Muscle layer of duodenum (tissue), 2 donors: Measurements from ENCODE around the gene KLHL22.

ENCODE experiments used
- H3K27ac ChIP-seq: one replicate; pipeline ENCODE4 v1.7.0; 2013; ENCODE audit warnings: mild to moderate bottlenecking, low read length
- H3K27me3 ChIP-seq: one replicate; pipeline ENCODE4 v1.7.0; 2013; ENCODE audit warnings: low read depth, mild to moderate bottlenecking, control low read depth, low read length
- H3K36me3 ChIP-seq, 2 donors: one replicate each; pipeline ENCODE4 v1.7.0; 2013; ENCODE audit warnings: low read length in 2 of 2, control low read depth in 1 of 2, mild to moderate bottlenecking in 1 of 2; ENCODE audit not compliant: insufficient read depth in 2 of 2, control insufficient read depth in 1 of 2
- H3K4me1 ChIP-seq, 2 donors: one replicate each; pipeline ENCODE4 v1.7.0; 2013; ENCODE audit warnings: low read length in 2 of 2, mild to moderate bottlenecking in 2 of 2, control low read depth in 1 of 2, moderate library complexity in 1 of 2; ENCODE audit not compliant: insufficient read depth in 2 of 2, control insufficient read depth in 1 of 2
- H3K4me3 ChIP-seq, 2 donors: one replicate each; pipeline ENCODE4 v1.7.0; 2013; ENCODE audit warnings: low read length in 2 of 2, low read depth in 1 of 2, mild to moderate bottlenecking in 1 of 2
- H3K9me3 ChIP-seq, 2 donors: one replicate each; pipeline ENCODE4 v1.7.0; 2013; ENCODE audit warnings: low read length in 2 of 2, control low read depth in 1 of 2, mild to moderate bottlenecking in 1 of 2; ENCODE audit not compliant: control insufficient read depth in 1 of 2
- donor health status: healthy.

The KLHL22 gene

GRCh38 chr22:20427104-20427944 lies 68.3 kb downstream of the KLHL22 start:
- Histone ChIP-seq H3K9me3 (no peaks in the 10 kb centered on the region), H3K4me1 (peaks cover 0 to 38% of the 10 kb centered on the region in 2 donors), H3K4me3 (no peak overlapping the region), H3K36me3 (peaks cover 6 to 17% of the 10 kb centered on the region in 2 donors), H3K27ac (no peak overlapping the region), H3K27me3 (peaks cover 5% of the 10 kb centered on the region)

DNA sequence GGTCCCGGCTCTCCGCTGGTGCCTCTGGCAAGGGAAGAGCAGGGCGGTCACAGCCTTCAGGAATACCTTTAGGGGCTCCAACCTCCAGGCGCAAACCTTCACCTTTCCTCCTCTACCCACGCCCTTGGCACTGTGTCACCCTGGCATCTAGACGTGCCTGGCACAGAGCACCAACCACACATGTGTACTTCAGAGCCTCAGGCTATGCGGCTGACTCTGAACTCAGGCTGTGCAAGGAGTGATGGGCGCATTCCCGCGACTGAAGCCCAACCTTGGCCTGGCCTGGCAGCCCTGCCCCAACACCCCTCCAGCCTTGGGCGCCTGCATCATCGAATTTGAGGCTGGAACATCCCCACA lies 69.4 kb downstream of the KLHL22 start:
- H3K4me1 ChIP-seq, result peaks cover 0 to 35% of the 10 kb centered on the region in 2 donors
- peaks cover 6 to 17% of the 10 kb centered on the region in 2 donors for H3K36me3 ChIP-seq
- no peaks in the 10 kb centered on the region for H3K27me3 ChIP-seq
- H3K9me3 ChIP-seq, result no peaks in the 10 kb centered on the region
- no peak overlapping the region for H3K27ac ChIP-seq
- no peak overlapping the region for H3K4me3 ChIP-seq

DNA sequence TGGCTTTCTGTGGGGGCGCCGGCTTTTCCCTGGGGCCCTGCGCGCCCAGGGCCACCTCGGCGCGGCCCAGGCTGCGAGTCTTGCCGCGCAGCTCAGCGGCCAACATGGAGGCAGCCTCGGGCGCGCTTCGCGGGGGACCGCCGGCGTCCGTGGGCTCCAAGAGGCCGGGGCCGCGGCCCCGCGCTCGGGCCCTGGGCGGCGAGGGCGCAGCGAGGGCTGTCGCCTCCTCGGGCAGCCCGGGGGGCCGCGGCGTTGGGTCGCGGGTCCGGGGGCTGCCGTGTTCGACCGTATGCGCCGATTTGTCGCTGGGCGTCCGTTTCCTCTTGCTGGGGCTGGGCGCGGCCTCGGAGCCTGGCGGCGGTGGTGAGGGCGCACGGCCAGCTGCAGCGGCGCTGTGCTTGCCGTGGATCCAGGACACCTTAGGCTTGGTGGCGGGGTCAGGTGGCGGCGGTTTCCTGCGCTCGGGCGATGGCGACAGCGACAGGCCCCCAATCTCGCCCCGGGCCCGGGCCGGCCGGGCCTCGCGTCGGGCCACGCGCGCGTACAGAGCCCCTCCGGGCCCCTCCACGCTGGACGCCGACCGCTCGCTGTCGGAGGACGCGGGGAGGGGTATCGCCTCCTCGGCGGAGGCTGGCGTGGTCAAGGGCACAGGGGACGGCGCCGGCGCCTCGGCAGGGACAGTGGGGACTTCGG lies 69.9 kb downstream of the KLHL22 start:
- Histone ChIP-seq H3K4me3 (no peak overlapping the region), H3K27ac (no peak overlapping the region), H3K27me3 (no peaks in the 10 kb centered on the region), H3K36me3 (peaks cover 6 to 17% of the 10 kb centered on the region in 2 donors), H3K9me3 (no peaks in the 10 kb centered on the region), H3K4me1 (peaks cover 0 to 30% of the 10 kb centered on the region in 2 donors)

DNA sequence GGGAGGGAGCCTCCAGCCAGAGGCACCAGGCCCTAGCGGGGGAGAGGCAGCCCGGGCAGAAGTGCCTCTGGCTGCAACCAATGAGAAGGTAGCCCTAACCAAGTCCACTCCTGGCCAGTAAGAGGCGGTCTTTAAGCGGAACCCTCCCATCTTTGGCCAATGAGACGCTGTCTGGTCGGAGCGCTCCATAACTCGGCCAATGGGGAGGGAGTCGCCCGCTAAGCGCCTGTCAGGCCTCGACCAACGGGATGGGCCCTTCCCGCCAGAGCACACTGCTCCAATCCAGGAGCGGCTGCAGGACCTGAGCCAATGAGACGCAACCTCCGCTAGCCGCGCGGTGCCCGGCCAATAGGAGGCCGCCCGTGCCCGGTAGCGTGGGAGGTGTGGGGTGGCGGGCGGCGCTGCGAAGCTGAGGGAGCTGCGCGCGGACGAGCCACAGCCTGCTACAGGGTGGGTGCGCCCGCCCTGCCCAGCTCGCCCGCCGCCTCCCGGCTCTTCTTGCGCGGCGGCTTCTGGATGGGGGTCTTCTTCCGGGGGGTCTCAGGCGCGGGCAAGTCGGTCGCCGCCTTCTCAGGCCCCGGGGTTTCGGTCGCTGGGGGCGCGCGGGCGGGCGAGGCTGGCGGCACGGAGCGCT lies 70.5 kb downstream of the KLHL22 start:
- Histone ChIP-seq H3K27ac (no peak overlapping the region), H3K4me1 (peaks cover 0 to 23% of the 10 kb centered on the region in 2 donors), H3K9me3 (no peaks in the 10 kb centered on the region), H3K27me3 (no peaks in the 10 kb centered on the region), H3K4me3 (no peak overlapping the region), H3K36me3 (peaks cover 6 to 17% of the 10 kb centered on the region in 2 donors)

GRCh38 chr22:20424568-20424931 lies 71.0 kb downstream of the KLHL22 start:
- H3K27me3 ChIP-seq, result no peaks in the 10 kb centered on the region
- H3K9me3 ChIP-seq, result no peaks in the 10 kb centered on the region
- peaks cover 6 to 17% of the 10 kb centered on the region in 2 donors for H3K36me3 ChIP-seq
- H3K4me1 ChIP-seq, result peaks cover 0 to 18% of the 10 kb centered on the region in 2 donors
- H3K27ac ChIP-seq, result no peak overlapping the region
- no peak overlapping the region for H3K4me3 ChIP-seq

DNA sequence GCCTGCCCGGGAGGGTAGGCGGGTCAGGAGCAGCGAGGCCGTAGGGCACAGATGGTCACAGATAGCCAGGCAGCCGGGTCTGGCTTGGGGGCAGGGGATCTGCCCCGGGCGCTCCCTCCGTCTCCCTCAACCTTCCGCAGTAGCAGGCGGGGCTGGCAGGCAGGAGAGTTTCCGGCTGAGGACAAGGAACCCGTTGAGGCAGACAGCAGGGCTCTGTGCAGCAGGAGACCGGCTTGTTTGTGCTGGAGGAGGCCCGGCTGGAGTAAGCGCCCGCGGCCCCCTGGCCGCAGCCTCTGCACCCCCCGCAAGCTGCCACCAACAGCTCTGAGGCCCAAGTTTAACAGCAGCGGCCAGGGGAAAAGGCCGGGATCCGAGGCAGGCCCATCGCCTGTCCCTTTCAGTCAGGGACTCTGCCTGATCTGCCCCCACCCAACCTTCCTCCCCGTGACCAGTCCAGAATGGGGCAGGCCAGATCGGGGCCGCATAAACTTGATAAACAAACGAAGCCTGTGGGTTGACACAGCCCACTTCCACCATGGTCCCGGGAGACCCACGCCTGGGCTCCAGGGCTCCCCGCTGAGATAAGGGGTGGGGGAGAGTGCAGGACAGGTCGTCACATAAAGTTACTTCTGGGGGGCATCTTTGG lies 71.6 kb downstream of the KLHL22 start:
- Histone ChIP-seq H3K9me3 (no peaks in the 10 kb centered on the region), H3K27me3 (no peaks in the 10 kb centered on the region), H3K4me1 (peaks cover 0 to 17% of the 10 kb centered on the region in 2 donors), H3K4me3 (no peak overlapping the region), H3K27ac (no peak overlapping the region), H3K36me3 (peaks cover 6 to 16% of the 10 kb centered on the region in 2 donors)

DNA sequence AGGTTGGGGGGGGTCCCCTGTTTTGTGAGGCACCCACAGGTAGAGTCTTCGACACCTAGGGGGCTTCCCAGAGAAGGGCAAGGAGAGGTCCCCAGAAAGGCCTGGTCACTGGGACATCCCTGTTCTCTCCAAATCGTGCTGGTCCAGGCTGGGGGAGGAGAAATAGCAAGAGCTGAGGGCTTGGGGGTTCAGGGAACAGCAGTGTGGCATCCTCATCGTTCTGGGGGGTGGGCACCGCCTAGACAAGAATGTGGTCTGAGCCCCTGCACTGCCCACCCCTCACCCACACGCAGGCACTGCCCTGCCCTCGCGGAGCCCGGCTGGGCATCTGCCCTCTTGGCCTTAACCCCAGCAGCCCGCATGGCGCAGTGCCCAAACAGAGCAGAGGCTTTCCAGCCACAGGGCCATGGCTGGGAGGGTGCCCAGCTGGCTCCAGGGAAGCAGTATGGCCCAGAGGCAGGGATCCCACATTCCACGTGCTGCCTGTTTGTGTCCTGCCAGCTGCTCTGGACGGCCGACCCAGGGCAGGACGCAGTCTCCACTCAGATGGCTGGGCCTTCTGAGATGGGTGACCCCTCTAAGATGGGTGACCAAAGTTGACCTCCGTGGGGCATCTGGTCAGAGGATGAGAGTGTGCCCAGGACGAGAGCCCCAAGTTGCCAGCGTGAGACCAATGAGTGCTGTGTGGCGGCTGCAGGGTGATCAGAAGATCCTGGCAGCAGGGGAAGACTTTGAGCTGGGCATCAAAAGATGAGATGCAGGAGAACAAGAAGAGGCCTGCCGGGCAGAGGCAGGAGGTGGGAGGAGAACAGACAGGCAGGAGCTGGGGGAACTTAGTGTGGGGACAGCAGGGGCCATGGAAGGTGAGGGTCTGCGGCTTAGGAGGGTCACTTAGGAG lies 72.3 kb downstream of the KLHL22 start:
- no peaks in the 10 kb centered on the region for H3K27me3 ChIP-seq
- peaks cover 6 to 10% of the 10 kb centered on the region in 2 donors for H3K36me3 ChIP-seq
- H3K4me1 ChIP-seq, result peaks cover 0 to 20% of the 10 kb centered on the region in 2 donors
- H3K4me3 ChIP-seq, result no peak overlapping the region
- H3K9me3 ChIP-seq, result no peaks in the 10 kb centered on the region
- H3K27ac ChIP-seq, result no peak overlapping the region

DNA sequence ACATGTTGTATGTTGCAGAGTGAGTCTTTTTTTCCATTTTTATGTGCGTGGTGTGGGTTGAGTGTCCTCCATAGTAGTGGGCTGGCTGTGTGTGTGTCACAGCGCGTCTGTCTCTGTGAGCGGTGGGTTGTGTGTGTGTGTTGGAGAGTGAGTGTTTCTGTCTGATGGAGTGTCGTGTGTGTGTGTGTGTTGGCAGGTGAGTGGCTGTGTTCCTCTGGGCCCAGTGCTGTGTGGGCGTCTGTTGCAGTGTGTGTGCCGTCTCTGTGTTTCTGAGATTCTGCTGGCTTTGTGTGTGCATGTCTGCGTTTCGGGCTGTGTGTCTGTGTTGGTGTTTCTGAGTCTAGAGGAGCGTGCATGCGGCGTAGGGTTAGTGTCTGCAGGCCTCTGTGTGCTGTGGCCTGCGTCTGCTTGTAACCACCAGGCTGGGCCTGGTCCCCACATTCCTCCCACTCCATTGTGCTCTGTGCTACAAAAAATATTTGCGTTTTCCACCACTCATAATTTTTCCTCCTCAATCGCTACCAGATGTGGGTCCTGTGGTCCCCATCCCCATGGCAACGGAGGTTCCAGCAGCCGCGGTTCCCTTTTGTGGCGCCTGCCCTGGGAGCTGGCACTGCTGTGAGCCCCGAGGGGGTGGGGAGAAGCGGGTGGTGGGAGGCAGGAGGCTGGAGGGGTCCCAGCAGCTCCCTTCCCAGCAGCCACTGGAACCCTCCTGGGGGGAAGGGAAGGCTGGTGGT lies 73.2 kb downstream of the KLHL22 start:
- Histone ChIP-seq H3K36me3 (peaks cover 6 to 10% of the 10 kb centered on the region in 2 donors), H3K4me1 (peaks cover 0 to 23% of the 10 kb centered on the region in 2 donors), H3K27me3 (no peaks in the 10 kb centered on the region), H3K27ac (no peak overlapping the region), H3K9me3 (no peaks in the 10 kb centered on the region), H3K4me3 (no peak overlapping the region)

- H3K4me3 ChIP-seq, result no peak overlapping the region
- H3K27ac ChIP-seq, result no peak overlapping the region
- no peaks in the 10 kb centered on the region for H3K9me3 ChIP-seq
- peaks cover 0 to 4% of the 10 kb centered on the region in 2 donors for H3K36me3 ChIP-seq
- H3K4me1 ChIP-seq, result peaks cover 0 to 23% of the 10 kb centered on the region in 2 donors
- no peaks in the 10 kb centered on the region for H3K27me3 ChIP-seq
These were observed 74.1 kb downstream of the KLHL22 start for GRCh38 chr22:20421507-20421874.
